Heart left ventricle (tissue), 16 donors: ENCODE measurements around the gene ARHGAP45. TPM values are rescaled to one million over a fixed set of nuclear protein-coding genes. Genes with fewer than 3 reads are reported as not detected.
A peak's percentile ranks its signal among the peaks of the same experiment; 100 is the strongest.

Experiments used
- ATAC-seq, 4 donors: fragments of 200-7000 bp; cut with Tn5 transposase; one replicate each; pipeline ENCODE4 v1.9.1; 2020 to 2022; ENCODE audit warnings: moderate library complexity in 4 of 4, mild to moderate bottlenecking in 3 of 4, moderate number of reproducible peaks in 1 of 4
- DNase-seq, 5 donors: peaks; one replicate each; pipeline ENCODE4 v3.0.0-alpha.2; 2020
- H3K27ac ChIP-seq, 12 donors: fragments of 200-600 bp; sonication (generic) in 4 of 12; one replicate each; pipeline versions ENCODE4 v1.5.0 to v1.8.0; 2016 to 2022; ENCODE audit warnings: mild to moderate bottlenecking in 2 of 12
- H3K27me3 ChIP-seq, 9 donors: fragments of 200-600 bp; sonication (generic) in 2 of 9; one replicate each; pipeline versions ENCODE4 v1.5.1 to v1.8.0; 2016 to 2022; ENCODE audit warnings: mild to moderate bottlenecking in 3 of 9
- H3K36me3 ChIP-seq, 9 donors: fragments of 200-600 bp; sonication (generic) in 2 of 9; one replicate each; pipeline versions ENCODE4 v1.5.0 to v1.8.0; 2018 to 2022; ENCODE audit warnings: mild to moderate bottlenecking in 2 of 9
- H3K4me1 ChIP-seq, 12 donors: fragments of 200-600 bp; sonication (generic) in 4 of 12; one replicate each; pipeline versions ENCODE4 v1.5.0 to v1.8.0; 2016 to 2022; ENCODE audit warnings: mild to moderate bottlenecking in 3 of 12
- H3K4me3 ChIP-seq, 12 donors: fragments of 200-600 bp; sonication (generic) in 4 of 12; one replicate each; pipeline versions ENCODE4 v1.5.0 to v1.8.0; 2017 to 2022; ENCODE audit warnings: mild to moderate bottlenecking in 9 of 12, moderate library complexity in 4 of 12
- H3K9me3 ChIP-seq, 12 donors: fragments of 200-600 bp; sonication (generic) in 4 of 12; one replicate each; pipeline versions ENCODE4 v1.5.0 to v1.8.0; 2016 to 2022; ENCODE audit warnings: mild to moderate bottlenecking in 1 of 12
- POLR2A ChIP-seq, 2 donors: fragments of 450-650 bp; IDR thresholded peaks; one replicate each; pipeline ENCODE4 v1.6.1; 2017; ENCODE audit warnings: antibody characterized with exemption in 2 of 2, mild to moderate bottlenecking in 2 of 2, moderate library complexity in 2 of 2
- WGBS, 4 donors: extraction: QIAGEN DNeasy Blood & Tissue Kit in 2 of 4; methylation state at CpG; one replicate each; pipeline versions ENCODE4 v1.1.5 to v1.1.7; 2013 to 2018; 5-methylcytosine and 5-hydroxymethylcytosine counted together
- intact Hi-C, 10 donors: fragments of 100-400 bp; cut with DNase I; formaldehyde crosslinking; loops; one replicate each; pipeline versions ENCODE4 v1.11.1 to v1.14.2; 2022
- polyA plus RNA-seq, 2 donors: library from polyadenylated mRNA; stranded (reverse); fragments of 200-250 nt; gene quantifications; one replicate each; pipeline ENCODE4 v1.2.3, GENCODE V29; 2013
- total RNA-seq, 9 donors: library from RNA; depleted of rRNA in 2 of 9; stranded (reverse); fragments of >200 nt in 2 of 9; fragmentation: NEBNext Ultra II Directional in 3 of 9; extraction: Animal tissue kit (Norgen Biotek cat#: 25700) in 3 of 9; gene quantifications; one replicate each; pipeline versions ENCODE4 v1.1.0 to v1.2.4, GENCODE V29; 2016 to 2023
- TF ChIP-seq, protein P1 (sequence below), 12 donors: fragments of 200-600 bp; sonication (generic) in 4 of 12; IDR thresholded peaks; one replicate each; pipeline versions ENCODE4 v1.5.0 to v1.8.0; 2018 to 2022; ENCODE audit warnings: antibody characterized with exemption in 12 of 12, mild to moderate bottlenecking in 5 of 12
- donor health status: ischemic (EF 13 %, LVEDD 7.1; RV severe dilation, severe dysfunction).
- donor health status: healthy with polysubstance abuse.
- donor health status: DM: no; HTN: yes; CAD: no.
- donor health status: DM: no; HTN: no; CAD: no.
- donor health status: ischemic (EF 25% LVEDD 6.9; RV normal size, moderate dysfunction).
- donor health status: ischemic (EF 25% LVEDD 5.7; RV mildly dilated, moderate dysfunction).
- donor health status: healthy.
- donor health status: DM: yes; HTN: yes; CAD: no.
- donor health status: ischemic (EF 35%, LVEDD 5.7; RV mildly dilated, moderate dysfunction).
- donor health status: nonischemic (EF 11% LVEDD 7.7; RV severe dilation, severe dysfunction).
- donor health status: DM: yes; HTN: yes; CAD: no.
- donor health status: PGD.
- donor health status: ischemic (EF 29% LVEDD 5.4; RV normal size, mild dysfunction).
- donor health status: nonischemic (EF 23%, LVEDD 6.1; RV moderate dilation, normal function).

The ARHGAP45 gene
- total and polyA plus RNA-seq, 11 donors, result 1.6 to 38.2 (median 4.7) TPM

- Histone ChIP-seq H3K27ac (peak overlapping the region; percentile 60 to 100 (median 98)), H3K9me3 (peaks cover 0 to 6% (median 0%) of the 10 kb centered on the region in 12 donors), H3K4me1 (peaks cover 0 to 72% (median 54%) of the 10 kb centered on the region in 12 donors), H3K36me3 (peaks cover 0 to 7% (median 4%) of the 10 kb centered on the region in 9 donors), H3K4me3 (peak overlapping the region in 9 of 12 donors; percentile 6 to 32 (median 15)), H3K27me3 (no peaks in the 10 kb centered on the region)
- DNase-seq (peak in 3 of 5 donors; percentile 68 to 77 (median 73)), ATAC-seq (peak in 2 of 4 donors; percentile 20 to 25)
- TF ChIP-seq, protein P1, sequence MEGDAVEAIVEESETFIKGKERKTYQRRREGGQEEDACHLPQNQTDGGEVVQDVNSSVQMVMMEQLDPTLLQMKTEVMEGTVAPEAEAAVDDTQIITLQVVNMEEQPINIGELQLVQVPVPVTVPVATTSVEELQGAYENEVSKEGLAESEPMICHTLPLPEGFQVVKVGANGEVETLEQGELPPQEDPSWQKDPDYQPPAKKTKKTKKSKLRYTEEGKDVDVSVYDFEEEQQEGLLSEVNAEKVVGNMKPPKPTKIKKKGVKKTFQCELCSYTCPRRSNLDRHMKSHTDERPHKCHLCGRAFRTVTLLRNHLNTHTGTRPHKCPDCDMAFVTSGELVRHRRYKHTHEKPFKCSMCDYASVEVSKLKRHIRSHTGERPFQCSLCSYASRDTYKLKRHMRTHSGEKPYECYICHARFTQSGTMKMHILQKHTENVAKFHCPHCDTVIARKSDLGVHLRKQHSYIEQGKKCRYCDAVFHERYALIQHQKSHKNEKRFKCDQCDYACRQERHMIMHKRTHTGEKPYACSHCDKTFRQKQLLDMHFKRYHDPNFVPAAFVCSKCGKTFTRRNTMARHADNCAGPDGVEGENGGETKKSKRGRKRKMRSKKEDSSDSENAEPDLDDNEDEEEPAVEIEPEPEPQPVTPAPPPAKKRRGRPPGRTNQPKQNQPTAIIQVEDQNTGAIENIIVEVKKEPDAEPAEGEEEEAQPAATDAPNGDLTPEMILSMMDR (IDR thresholded peaks at IDR 0.05), result no peak
- TF ChIP-seq POLR2A (IDR thresholded peaks at IDR 0.05), result no peak
- WGBS, 4 donors, result 16 to 24% (median 20%) methylated on average over 9 of the region's 9 CpGs
- intact Hi-C loops, result loop anchor here in 5 of 10 donors (5.0 kb wide), 3 partner anchors 74 to 171 kb away; partner anchors contain the start of genes RNU6-2 (in 4 of the 5), TMEM259 (in 4 of the 5) and CNN2 (in 1 of the 5)
These were observed 34.4 kb downstream of the ARHGAP45 start for GRCh38 chr19:1101337-1101698.

DNA sequence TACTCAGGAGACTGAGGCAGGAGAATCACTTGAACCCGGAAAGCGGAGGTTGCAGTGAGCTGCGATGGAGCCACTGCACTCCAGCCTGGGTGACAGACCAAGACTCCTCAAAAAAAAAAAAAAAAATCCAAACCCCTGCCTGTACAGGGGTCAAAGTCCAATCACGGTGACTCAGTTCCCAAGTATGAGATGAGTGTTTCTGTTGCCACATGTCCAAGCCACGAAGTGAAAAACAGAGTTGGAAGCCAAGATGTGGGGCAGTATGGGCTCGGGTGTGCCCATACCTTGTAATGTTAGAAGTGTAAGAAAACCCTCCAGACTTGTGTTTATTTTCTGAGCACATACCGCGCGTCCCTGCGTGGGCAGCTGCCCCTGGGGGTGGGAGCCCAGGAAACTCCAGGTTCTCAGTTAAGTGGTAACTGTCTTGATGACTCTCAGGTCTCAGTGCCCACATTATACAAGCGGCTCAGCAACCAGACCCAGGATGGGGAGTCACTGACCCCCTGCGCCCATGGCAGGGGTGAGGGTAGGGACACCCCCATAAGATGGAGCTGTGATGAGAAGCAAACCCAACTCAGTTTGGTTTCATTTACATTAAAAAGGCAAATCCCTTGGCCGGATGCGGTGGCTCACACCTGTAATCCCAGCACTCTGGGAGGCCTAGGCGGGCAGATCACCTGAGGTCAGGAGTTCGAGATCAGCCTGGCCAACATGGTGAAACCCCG, 35.6 kb downstream of the ARHGAP45 start:
- H3K9me3 ChIP-seq, result peaks cover 0 to 6% (median 0%) of the 10 kb centered on the region in 12 donors
- peaks cover 0 to 20% (median 16%) of the 10 kb centered on the region in 9 donors for H3K36me3 ChIP-seq
- TF ChIP-seq, protein P1 (IDR thresholded peaks at IDR 0.05), result no peak
- TF ChIP-seq POLR2A (IDR thresholded peaks at IDR 0.05), result no peak
- DNase-seq (no peak), ATAC-seq (peak in 1 of 4 donors; percentile 6)
- intact Hi-C loops, result loop anchor here in 5 of 10 donors (1.0 to 5.0 kb wide), 4 partner anchors 7 to 170 kb away; partner anchors contain the start of genes RNU6-2 (in 4 of the 5), TMEM259 (in 4 of the 5), CNN2 (in 1 of the 5) and POLR2E (in 1 of the 5)
- H3K27me3 ChIP-seq, result no peaks in the 10 kb centered on the region
- 67 to 74% (median 71%) methylated on average over 17 of the region's 17 CpGs for WGBS, 4 donors
- peaks cover 0 to 82% (median 60%) of the 10 kb centered on the region in 12 donors for H3K4me1 ChIP-seq
- H3K4me3 ChIP-seq, result peak overlapping the region in 2 of 12 donors; percentile 83 to 95
- H3K27ac ChIP-seq, result peak overlapping the region; percentile 60 to 100 (median 98)

DNA sequence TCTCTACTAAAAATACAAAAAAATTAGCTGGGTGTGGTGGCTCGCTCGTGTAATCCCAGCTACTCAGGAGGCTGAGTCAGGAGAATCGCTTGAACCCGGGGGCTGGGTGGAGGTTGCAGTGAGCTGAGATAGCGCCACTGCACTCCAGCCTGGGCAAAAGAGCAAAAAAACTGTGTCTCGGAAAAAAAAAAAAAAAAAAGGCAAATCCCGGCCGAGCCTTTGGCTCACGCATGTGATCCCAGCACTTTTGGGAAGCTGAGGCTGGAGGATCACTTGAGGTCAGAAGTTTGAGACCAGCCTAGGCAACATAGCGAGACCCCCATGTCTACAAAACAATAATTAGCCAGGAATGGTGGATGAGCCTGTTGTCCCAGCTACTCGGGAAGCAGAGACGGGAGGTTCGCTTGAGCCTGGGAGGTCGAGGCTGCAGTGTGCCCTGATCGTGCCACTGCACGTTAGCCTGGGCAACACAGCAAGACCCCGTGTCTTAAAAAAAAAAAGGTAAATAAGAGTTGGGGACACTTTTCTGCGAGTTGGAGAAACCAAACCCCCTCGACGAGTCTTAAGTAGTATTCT, 36.3 kb downstream of the ARHGAP45 start:
- peak overlapping the region; percentile 31 to 100 (median 98) for H3K27ac ChIP-seq
- DNase-seq (no peak), ATAC-seq (no peak)
- peaks cover 0 to 6% (median 0%) of the 10 kb centered on the region in 12 donors for H3K9me3 ChIP-seq
- H3K4me1 ChIP-seq, result peaks cover 0 to 79% (median 60%) of the 10 kb centered on the region in 12 donors
- H3K27me3 ChIP-seq, result no peaks in the 10 kb centered on the region
- TF ChIP-seq, protein P1 (IDR thresholded peaks at IDR 0.05), result no peak
- TF ChIP-seq POLR2A (IDR thresholded peaks at IDR 0.05), result no peak
- peak overlapping the region in 10 of 12 donors; percentile 15 to 95 (median 78) for H3K4me3 ChIP-seq
- WGBS, 4 donors, result 36 to 47% (median 43%) methylated on average over 20 of the region's 20 CpGs
- H3K36me3 ChIP-seq, result peaks cover 0 to 25% (median 22%) of the 10 kb centered on the region in 9 donors
- intact Hi-C loops, result loop anchor here in 5 of 10 donors (1.0 to 5.0 kb wide), 4 partner anchors 8 to 169 kb away; partner anchors contain the start of genes RNU6-2 (in 4 of the 5), TMEM259 (in 4 of the 5), CNN2 (in 1 of the 5) and POLR2E (in 1 of the 5)
